Measurements from ENCODE around the gene RETREG1.

RETREG1 gene

GRCh38 chr5:16519435-16519834 lies 97.4 kb downstream of the RETREG1 start (continued):
- TF ChIP-seq, protein P1, sequence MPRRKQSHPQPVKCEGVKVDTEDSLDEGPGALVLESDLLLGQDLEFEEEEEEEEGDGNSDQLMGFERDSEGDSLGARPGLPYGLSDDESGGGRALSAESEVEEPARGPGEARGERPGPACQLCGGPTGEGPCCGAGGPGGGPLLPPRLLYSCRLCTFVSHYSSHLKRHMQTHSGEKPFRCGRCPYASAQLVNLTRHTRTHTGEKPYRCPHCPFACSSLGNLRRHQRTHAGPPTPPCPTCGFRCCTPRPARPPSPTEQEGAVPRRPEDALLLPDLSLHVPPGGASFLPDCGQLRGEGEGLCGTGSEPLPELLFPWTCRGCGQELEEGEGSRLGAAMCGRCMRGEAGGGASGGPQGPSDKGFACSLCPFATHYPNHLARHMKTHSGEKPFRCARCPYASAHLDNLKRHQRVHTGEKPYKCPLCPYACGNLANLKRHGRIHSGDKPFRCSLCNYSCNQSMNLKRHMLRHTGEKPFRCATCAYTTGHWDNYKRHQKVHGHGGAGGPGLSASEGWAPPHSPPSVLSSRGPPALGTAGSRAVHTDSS (tag by site-specific recombination; IDR thresholded peaks at IDR 0.05) = no peak
- TF ChIP-seq ZNF768 (tag by site-specific recombination; IDR thresholded peaks at IDR 0.05) (no peak), SETDB1 (IDR thresholded peaks at IDR 0.05; ENCODE audit: insufficient read length, low read length) (no peak), ZNF214 (tag by site-specific recombination; IDR thresholded peaks at IDR 0.05; ENCODE audit: borderline replicate concordance) (no peak), ZNF704 (tag by site-specific recombination; IDR thresholded peaks at IDR 0.05) (no peak)
- TF ChIP-seq, protein P2, sequence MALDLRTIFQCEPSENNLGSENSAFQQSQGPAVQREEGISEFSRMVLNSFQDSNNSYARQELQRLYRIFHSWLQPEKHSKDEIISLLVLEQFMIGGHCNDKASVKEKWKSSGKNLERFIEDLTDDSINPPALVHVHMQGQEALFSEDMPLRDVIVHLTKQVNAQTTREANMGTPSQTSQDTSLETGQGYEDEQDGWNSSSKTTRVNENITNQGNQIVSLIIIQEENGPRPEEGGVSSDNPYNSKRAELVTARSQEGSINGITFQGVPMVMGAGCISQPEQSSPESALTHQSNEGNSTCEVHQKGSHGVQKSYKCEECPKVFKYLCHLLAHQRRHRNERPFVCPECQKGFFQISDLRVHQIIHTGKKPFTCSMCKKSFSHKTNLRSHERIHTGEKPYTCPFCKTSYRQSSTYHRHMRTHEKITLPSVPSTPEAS (tag by site-specific recombination; IDR thresholded peaks at IDR 0.05) = no peak
- TF ChIP-seq, protein P3, sequence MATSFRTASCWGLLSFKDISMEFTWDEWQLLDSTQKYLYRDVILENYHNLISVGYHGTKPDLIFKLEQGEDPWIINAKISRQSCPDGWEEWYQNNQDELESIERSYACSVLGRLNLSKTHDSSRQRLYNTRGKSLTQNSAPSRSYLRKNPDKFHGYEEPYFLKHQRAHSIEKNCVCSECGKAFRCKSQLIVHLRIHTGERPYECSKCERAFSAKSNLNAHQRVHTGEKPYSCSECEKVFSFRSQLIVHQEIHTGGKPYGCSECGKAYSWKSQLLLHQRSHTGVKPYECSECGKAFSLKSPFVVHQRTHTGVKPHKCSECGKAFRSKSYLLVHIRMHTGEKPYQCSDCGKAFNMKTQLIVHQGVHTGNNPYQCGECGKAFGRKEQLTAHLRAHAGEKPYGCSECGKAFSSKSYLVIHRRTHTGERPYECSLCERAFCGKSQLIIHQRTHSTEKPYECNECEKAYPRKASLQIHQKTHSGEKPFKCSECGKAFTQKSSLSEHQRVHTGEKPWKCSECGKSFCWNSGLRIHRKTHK (tag by site-specific recombination; IDR thresholded peaks at IDR 0.05) = no peak
- TF ChIP-seq, protein P4, sequence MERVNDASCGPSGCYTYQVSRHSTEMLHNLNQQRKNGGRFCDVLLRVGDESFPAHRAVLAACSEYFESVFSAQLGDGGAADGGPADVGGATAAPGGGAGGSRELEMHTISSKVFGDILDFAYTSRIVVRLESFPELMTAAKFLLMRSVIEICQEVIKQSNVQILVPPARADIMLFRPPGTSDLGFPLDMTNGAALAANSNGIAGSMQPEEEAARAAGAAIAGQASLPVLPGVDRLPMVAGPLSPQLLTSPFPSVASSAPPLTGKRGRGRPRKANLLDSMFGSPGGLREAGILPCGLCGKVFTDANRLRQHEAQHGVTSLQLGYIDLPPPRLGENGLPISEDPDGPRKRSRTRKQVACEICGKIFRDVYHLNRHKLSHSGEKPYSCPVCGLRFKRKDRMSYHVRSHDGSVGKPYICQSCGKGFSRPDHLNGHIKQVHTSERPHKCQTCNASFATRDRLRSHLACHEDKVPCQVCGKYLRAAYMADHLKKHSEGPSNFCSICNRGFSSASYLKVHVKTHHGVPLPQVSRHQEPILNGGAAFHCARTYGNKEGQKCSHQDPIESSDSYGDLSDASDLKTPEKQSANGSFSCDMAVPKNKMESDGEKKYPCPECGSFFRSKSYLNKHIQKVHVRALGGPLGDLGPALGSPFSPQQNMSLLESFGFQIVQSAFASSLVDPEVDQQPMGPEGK (tag by site-specific recombination; IDR thresholded peaks at IDR 0.05) = no peak

DNA sequence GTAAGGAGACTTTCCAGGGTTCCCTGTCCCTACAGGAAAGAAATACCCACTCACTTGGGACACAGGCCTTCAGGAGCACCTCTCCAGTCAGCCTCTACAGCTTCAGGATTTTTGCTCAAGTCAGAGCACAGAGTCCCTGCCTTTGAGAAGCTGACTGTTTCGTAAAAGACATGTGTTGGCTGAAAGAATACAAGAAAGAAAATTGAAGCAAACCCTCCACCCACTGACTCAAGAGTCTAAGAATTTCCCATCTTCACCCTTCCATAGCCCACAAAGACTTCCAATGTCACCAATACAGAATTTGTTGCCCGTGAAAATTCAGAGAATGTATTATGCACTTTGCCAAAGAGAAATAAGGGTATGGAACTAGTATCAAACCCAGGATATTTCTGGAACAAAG lies 98.2 kb downstream of the RETREG1 start:
- TF ChIP-seq, protein P4 (tag by site-specific recombination; IDR thresholded peaks at IDR 0.05) = no peak
- TF ChIP-seq KLF9 (tag by site-specific recombination; IDR thresholded peaks at IDR 0.05; ENCODE audit: low read depth) (no peak), ZNF677 (tag by site-specific recombination; IDR thresholded peaks at IDR 0.05) (no peak), ZBTB1 (tag by site-specific recombination; IDR thresholded peaks at IDR 0.05) (no peak), ZNF521 (tag by site-specific recombination; IDR thresholded peaks at IDR 0.05) (no peak), ZNF596 (tag by site-specific recombination; IDR thresholded peaks at IDR 0.05) (no peak), ZNF19 (tag by site-specific recombination; IDR thresholded peaks at IDR 0.05; ENCODE audit: low read depth) (no peak), BCL11B (tag by site-specific recombination; IDR thresholded peaks at IDR 0.05; ENCODE audit: low read depth) (no peak), ZNF626 (tag by site-specific recombination; IDR thresholded peaks at IDR 0.05) (no peak), ZNF670 (tag by site-specific recombination; IDR thresholded peaks at IDR 0.05; ENCODE audit: low read depth) (no peak), ZNF610 (tag by site-specific recombination; IDR thresholded peaks at IDR 0.05; ENCODE audit: borderline replicate concordance) (no peak), ZNF341 (tag by site-specific recombination; IDR thresholded peaks at IDR 0.05; ENCODE audit: low read depth) (no peak), ZFHX2 (tag by site-specific recombination; conservative IDR thresholded peaks at IDR 0.05) (no peak), ZNF830 (tag by site-specific recombination; IDR thresholded peaks at IDR 0.05; ENCODE audit: low read depth) (no peak), HIC1 (tag by site-specific recombination; IDR thresholded peaks at IDR 0.05) (no peak)
- TF ChIP-seq, protein P5, sequence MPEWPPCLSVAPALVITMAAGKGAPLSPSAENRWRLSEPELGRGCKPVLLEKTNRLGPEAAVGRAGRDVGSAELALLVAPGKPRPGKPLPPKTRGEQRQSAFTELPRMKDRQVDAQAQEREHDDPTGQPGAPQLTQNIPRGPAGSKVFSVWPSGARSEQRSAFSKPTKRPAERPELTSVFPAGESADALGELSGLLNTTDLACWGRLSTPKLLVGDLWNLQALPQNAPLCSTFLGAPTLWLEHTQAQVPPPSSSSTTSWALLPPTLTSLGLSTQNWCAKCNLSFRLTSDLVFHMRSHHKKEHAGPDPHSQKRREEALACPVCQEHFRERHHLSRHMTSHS (tag by site-specific recombination; IDR thresholded peaks at IDR 0.05) = no peak
- ChIA-PET CTCF (no interaction called here), POLR2A (no interaction called here)
- peaks cover 5% of the 10 kb centered on the region; the same call in 1 of the 2 replicates for H3K4me1 ChIP-seq (ENCODE audit: control insufficient read depth, insufficient read depth, low read length)
- no peaks in the 10 kb centered on the region for H3K9me3 ChIP-seq (ENCODE audit: control insufficient read depth, insufficient read depth, low read depth, low read length)
- H3K36me3 ChIP-seq (ENCODE audit: control insufficient read depth in 2 of 2, insufficient read depth in 1 of 2, low read length in 2 of 2) = no peaks in the 10 kb centered on the region
- no peak overlapping the region for H3K4me3 ChIP-seq (ENCODE audit: low read depth, low read length)
- H3K27ac ChIP-seq (ENCODE audit: extremely low read depth, low read depth, low read length) = no peak overlapping the region
